Suprapubic skin (tissue), 4 donors: Measurements from ENCODE around the gene PUS10.

Experiments
- CTCF ChIP-seq, 2 donors: fragments of 200-600 bp in 1 of 2; fragments of 450-650 bp in 1 of 2; sonication (generic) in 1 of 2; IDR thresholded peaks; one replicate each; pipeline ENCODE4 v1.5.1; 2016 to 2019; ENCODE audit warnings: antibody characterized with exemption in 2 of 2, mild to moderate bottlenecking in 1 of 2, moderate library complexity in 1 of 2
- POLR2A ChIP-seq, 2 donors: fragments of 450-650 bp; IDR thresholded peaks; one replicate each; pipeline ENCODE4 v1.6.1; 2017; ENCODE audit warnings: antibody characterized with exemption in 2 of 2, mild to moderate bottlenecking in 2 of 2, moderate library complexity in 2 of 2
- POLR2AphosphoS5 ChIP-seq, 3 donors: sonication (generic); formaldehyde crosslinking; IDR thresholded peaks; one replicate each; pipeline ENCODE4 v1.6.1; 2017; ENCODE audit warnings: antibody characterized with exemption in 3 of 3

GRCh38 chr2:61021228-61021660 is 3.2 kb upstream of the PUS10 start:
- TF ChIP-seq POLR2A (IDR thresholded peaks at IDR 0.05) (no peak), CTCF (IDR thresholded peaks at IDR 0.05) (no peak), POLR2AphosphoS5 (IDR thresholded peaks at IDR 0.05) (no peak)
